ENCODE measurements around the gene TMEFF1. TPM values are rescaled to one million over a fixed set of nuclear protein-coding genes. Genes with fewer than 3 reads are reported as not detected.
A peak's percentile ranks its signal among the peaks of the same experiment; 100 is the strongest.

Gene TMEFF1
- total RNA-seq, 1 donor from 2014 or later, result 171 TPM

GRCh38 chr9:100575765-100576386 lies 102.9 kb downstream of the TMEFF1 start:
- Mint-ChIP-seq H3K36me3 (ENCODE audit: unreplicated experiment) (no peaks in the 10 kb centered on the region), H3K27me3 (ENCODE audit: unreplicated experiment) (no peaks in the 10 kb centered on the region), H3K4me1 (ENCODE audit: low read depth, unreplicated experiment) (peaks cover 6% of the 10 kb centered on the region), H3K27ac (ENCODE audit: unreplicated experiment) (peak overlapping the region; percentile 43), H3K4me3 (ENCODE audit: unreplicated experiment) (no peak overlapping the region), H3K9me3 (ENCODE audit: unreplicated experiment) (no peaks in the 10 kb centered on the region)
- TF ChIP-seq CTCF (IDR thresholded peaks at IDR 0.05; ENCODE audit: partially characterized antibody, unreplicated experiment), result no peak
- no peak for DNase-seq

GRCh38 chr9:100577776-100578448 lies 105.0 kb downstream of the TMEFF1 start, which contains the start of gene CAVIN4:
CAVIN4 (plus strand) TSS chr9:100578079; CDS start chr9:100578144, 65 bp downstream.
- H3K27ac Mint-ChIP-seq (ENCODE audit: unreplicated experiment), result no peak within 1 kb of the TSS
- DNase-seq, result no peak
- H3K27me3 Mint-ChIP-seq (ENCODE audit: unreplicated experiment), result no peaks in the 10 kb centered on the region
- no peaks in the 10 kb centered on the region for H3K4me1 Mint-ChIP-seq (ENCODE audit: low read depth, unreplicated experiment)
- peaks cover 3% of the 10 kb centered on the region for H3K9me3 Mint-ChIP-seq (ENCODE audit: unreplicated experiment)
- no peak within 1 kb of the TSS for H3K4me3 Mint-ChIP-seq (ENCODE audit: unreplicated experiment)
- H3K36me3 Mint-ChIP-seq (ENCODE audit: unreplicated experiment), result no peaks in the 10 kb centered on the region
- no peak for TF ChIP-seq CTCF (IDR thresholded peaks at IDR 0.05; ENCODE audit: partially characterized antibody, unreplicated experiment)

GRCh38 chr9:100578610-100579009 lies 105.7 kb downstream of the TMEFF1 start:
- no peak for TF ChIP-seq CTCF (IDR thresholded peaks at IDR 0.05; ENCODE audit: partially characterized antibody, unreplicated experiment)
- Mint-ChIP-seq H3K4me3 (ENCODE audit: unreplicated experiment) (no peak overlapping the region), H3K4me1 (ENCODE audit: low read depth, unreplicated experiment) (no peaks in the 10 kb centered on the region), H3K27me3 (ENCODE audit: unreplicated experiment) (no peaks in the 10 kb centered on the region), H3K9me3 (ENCODE audit: unreplicated experiment) (peaks cover 3% of the 10 kb centered on the region), H3K27ac (ENCODE audit: unreplicated experiment) (no peak overlapping the region), H3K36me3 (ENCODE audit: unreplicated experiment) (no peaks in the 10 kb centered on the region)
- DNase-seq, result no peak

- H3K4me3 Mint-ChIP-seq (ENCODE audit: unreplicated experiment), result no peak overlapping the region
- no peak overlapping the region for H3K27ac Mint-ChIP-seq (ENCODE audit: unreplicated experiment)
- H3K4me1 Mint-ChIP-seq (ENCODE audit: low read depth, unreplicated experiment), result no peaks in the 10 kb centered on the region
- H3K9me3 Mint-ChIP-seq (ENCODE audit: unreplicated experiment), result peaks cover 3% of the 10 kb centered on the region
- H3K36me3 Mint-ChIP-seq (ENCODE audit: unreplicated experiment), result no peaks in the 10 kb centered on the region
- no peak for DNase-seq
- H3K27me3 Mint-ChIP-seq (ENCODE audit: unreplicated experiment), result no peaks in the 10 kb centered on the region
- TF ChIP-seq CTCF (IDR thresholded peaks at IDR 0.05; ENCODE audit: partially characterized antibody, unreplicated experiment), result no peak
These were observed 106.7 kb downstream of the TMEFF1 start for GRCh38 chr9:100579665-100580064.

- no peak for DNase-seq
- H3K4me1 Mint-ChIP-seq (ENCODE audit: low read depth, unreplicated experiment), result no peaks in the 10 kb centered on the region
- no peak overlapping the region for H3K27ac Mint-ChIP-seq (ENCODE audit: unreplicated experiment)
- no peaks in the 10 kb centered on the region for H3K36me3 Mint-ChIP-seq (ENCODE audit: unreplicated experiment)
- H3K9me3 Mint-ChIP-seq (ENCODE audit: unreplicated experiment), result peaks cover 3% of the 10 kb centered on the region
- H3K4me3 Mint-ChIP-seq (ENCODE audit: unreplicated experiment), result no peak overlapping the region
- no peaks in the 10 kb centered on the region for H3K27me3 Mint-ChIP-seq (ENCODE audit: unreplicated experiment)
- TF ChIP-seq CTCF (IDR thresholded peaks at IDR 0.05; ENCODE audit: partially characterized antibody, unreplicated experiment), result no peak
These were observed 107.3 kb downstream of the TMEFF1 start for GRCh38 chr9:100580257-100580656.
